Neural cell (in vitro differentiated cells): ENCODE measurements around the gene TIMM17A. TPM values are rescaled to one million over a fixed set of nuclear protein-coding genes. Genes with fewer than 3 reads are reported as not detected.

Source experiments
- H2AFZ ChIP-seq: fragments of 200-600, 300-800 bp; sonication (generic), shearing (Covaris generic); 2 replicates; pipeline ENCODE4 v1.6.0; 2014; ENCODE audit warnings: low read depth, mild to moderate bottlenecking, antibody characterized with exemption, low read length, moderate library complexity
- H3F3A ChIP-seq: fragments of 200-600 bp; shearing (Covaris generic); 2 replicates; pipeline ENCODE4 v1.6.1; 2016; ENCODE audit warnings: mild to moderate bottlenecking, moderate library complexity, mixed read lengths, antibody characterized with exemption, low read length; ENCODE audit not compliant: insufficient read depth, poor library complexity, severe bottlenecking
- H3K27ac ChIP-seq: fragments of 200-600, 300-800 bp; sonication (generic), shearing (Covaris generic); 2 replicates; pipeline ENCODE4 v1.5.1; 2014; ENCODE audit warnings: mild to moderate bottlenecking, low read length, moderate library complexity
- H3K27me3 ChIP-seq: fragments of 300-800, 200-600 bp; sonication (generic), shearing (Covaris generic); 2 replicates; pipeline ENCODE4 v1.6.0; 2014; ENCODE audit warnings: mild to moderate bottlenecking, low read depth, low read length, moderate library complexity; ENCODE audit not compliant: insufficient read depth
- H3K36me3 ChIP-seq: fragments of 300-800, 200-600 bp; sonication (generic), shearing (Covaris generic); 2 replicates; pipeline ENCODE4 v1.5.1; 2014; ENCODE audit warnings: mild to moderate bottlenecking, antibody characterized with exemption, low read length, moderate library complexity; ENCODE audit not compliant: insufficient read depth
- H3K4me2 ChIP-seq: fragments of 300-800, 200-600 bp; sonication (generic), shearing (Covaris generic); 2 replicates; pipeline ENCODE4 v1.6.0; 2014; ENCODE audit warnings: mild to moderate bottlenecking, low read length
- H3K4me3 ChIP-seq: fragments of 300-800, 200-600 bp; sonication (generic), shearing (Covaris generic); 2 replicates; pipeline ENCODE4 v1.5.1; 2014; ENCODE audit warnings: mild to moderate bottlenecking, low read length, moderate library complexity
- H3K79me2 ChIP-seq: fragments of 200-600 bp; shearing (Covaris generic); replicated peaks from 2 replicates; pipeline ENCODE4 v1.6.0; 2014; ENCODE audit warnings: mild to moderate bottlenecking, low read length, moderate library complexity; ENCODE audit not compliant: insufficient read depth
- H3K9ac ChIP-seq: fragments of 300-800, 200-600 bp; sonication (generic), shearing (Covaris generic); 2 replicates; pipeline ENCODE4 v1.6.1; 2016; ENCODE audit warnings: mild to moderate bottlenecking, low read length, mixed read lengths
- H3K9me2 ChIP-seq: fragments of 200-600 bp; shearing (Covaris generic); 2 replicates; pipeline ENCODE4 v1.6.1; 2016; ENCODE audit warnings: mild to moderate bottlenecking, low read length, mixed read lengths; ENCODE audit not compliant: insufficient read depth
- H3K9me3 ChIP-seq: fragments of 200-600, 300-800 bp; sonication (generic), shearing (Covaris generic); 2 replicates; pipeline ENCODE4 v1.6.1; 2016; ENCODE audit warnings: mild to moderate bottlenecking, mixed run types, low read length, moderate library complexity, mixed read lengths
- H4K20me1 ChIP-seq: fragments of 200-600 bp; shearing (Covaris generic); 2 replicates; pipeline ENCODE4 v1.6.1; 2016; ENCODE audit warnings: mild to moderate bottlenecking, mixed run types; ENCODE audit not compliant: insufficient read depth
- EP300 ChIP-seq: fragments of 450-650 bp; conservative IDR thresholded peaks from 2 replicates; pipeline ENCODE4 v1.6.1; 2014; ENCODE audit warnings: antibody characterized with exemption, mild to moderate bottlenecking, moderate library complexity; ENCODE audit not compliant: poor library complexity, severe bottlenecking
- EZH2 ChIP-seq: fragments of 200-600, 300-800 bp; shearing (Covaris generic), sonication (generic); IDR thresholded peaks from 2 replicates; pipeline ENCODE4 v1.6.1; 2014; ENCODE audit warnings: antibody characterized with exemption, low read length, borderline replicate concordance, mild to moderate bottlenecking; ENCODE audit not compliant: insufficient read depth, poor library complexity, severe bottlenecking
- MXI1 ChIP-seq: fragments of 450-650 bp; conservative IDR thresholded peaks from 2 replicates; pipeline ENCODE4 v1.6.1; 2014; ENCODE audit warnings: antibody characterized with exemption, mild to moderate bottlenecking; ENCODE audit not compliant: poor library complexity, severe bottlenecking
- POLR2AphosphoS5 ChIP-seq: IDR thresholded peaks from 2 replicates; pipeline ENCODE4 v1.6.1; 2012
- RAD21 ChIP-seq: fragments of 450-650 bp; conservative IDR thresholded peaks from 2 replicates; pipeline ENCODE4 v1.6.1; 2014; ENCODE audit warnings: antibody characterized with exemption, mild to moderate bottlenecking, moderate library complexity
- SMC3 ChIP-seq: fragments of 450-650 bp; conservative IDR thresholded peaks from 2 replicates; pipeline ENCODE4 v1.6.1; 2014; ENCODE audit warnings: antibody characterized with exemption, mild to moderate bottlenecking, moderate library complexity; ENCODE audit not compliant: poor library complexity
- TAF1 ChIP-seq: IDR thresholded peaks from 2 replicates; pipeline ENCODE4 v1.6.1; 2012; ENCODE audit warnings: low read depth
- polyA plus RNA-seq: library from polyadenylated mRNA; depleted of rRNA; stranded (reverse); fragments of >200 nt; gene quantifications from 2 replicates; pipeline ENCODE4 v1.2.3, GENCODE V29; 2014
- TF ChIP-seq, protein P1 (sequence below): IDR thresholded peaks from 2 replicates; pipeline ENCODE4 v1.6.1; 2012; ENCODE audit warnings: borderline replicate concordance
- TF ChIP-seq, protein P2 (sequence below): fragments of 450-650 bp; IDR thresholded peaks from 2 replicates; pipeline ENCODE4 v1.5.1; 2014; ENCODE audit warnings: antibody characterized with exemption, mild to moderate bottlenecking, moderate library complexity; ENCODE audit not compliant: poor library complexity, severe bottlenecking

Gene TIMM17A
- polyA plus RNA-seq, 1 donor from 2014 or later: 91.7 TPM

DNA sequence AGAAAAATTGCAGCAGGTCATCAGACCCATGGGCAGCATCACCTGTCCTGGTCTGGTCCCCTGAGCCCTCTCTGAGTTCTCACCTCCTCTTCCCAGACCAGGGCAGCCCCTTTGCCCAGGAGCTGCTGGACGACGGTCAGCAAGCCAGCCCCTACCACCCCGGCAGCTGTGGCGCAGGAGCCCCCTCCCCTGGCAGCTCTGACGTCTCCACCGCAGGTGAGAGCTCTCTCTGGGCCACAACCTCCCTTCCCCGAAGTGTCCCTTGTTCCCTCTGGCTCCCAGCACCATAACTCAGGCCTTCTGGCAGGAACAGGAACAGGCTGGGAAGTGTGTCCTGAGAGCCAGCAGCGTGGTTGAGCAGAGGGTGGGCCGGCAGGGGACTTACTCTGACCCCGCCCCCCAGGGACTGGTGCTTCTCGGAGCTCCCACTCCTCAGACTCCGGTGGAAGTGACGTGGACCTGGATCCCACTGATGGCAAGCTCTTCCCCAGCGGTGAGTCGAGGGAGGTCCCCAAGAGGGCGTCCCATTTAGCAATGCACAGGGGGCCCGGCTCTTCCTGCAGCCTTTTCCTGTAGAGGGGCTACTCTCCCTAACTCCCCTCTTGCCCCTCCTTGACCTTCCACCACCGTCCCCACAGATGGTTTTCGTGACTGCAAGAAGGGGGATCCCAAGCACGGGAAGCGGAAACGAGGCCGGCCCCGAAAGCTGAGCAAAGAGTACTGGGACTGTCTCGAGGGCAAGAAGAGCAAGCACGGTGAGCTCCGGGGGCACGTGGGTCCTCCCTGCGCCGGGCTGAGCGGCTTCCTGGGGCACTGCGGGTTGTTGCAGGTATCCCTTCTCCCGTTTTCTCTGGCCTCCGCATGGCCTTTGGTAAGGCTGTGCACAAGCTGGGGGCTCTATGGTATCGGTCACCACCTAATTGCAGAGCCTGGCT lies 57.5 kb downstream of the TIMM17A start:
- Histone ChIP-seq H4K20me1 (no peaks in the 10 kb centered on the region), H3K4me3 (no peak overlapping the region), H2AFZ (no peak overlapping the region), H3K27me3 (no peaks in the 10 kb centered on the region), H3K79me2 (no peaks in the 10 kb centered on the region), H3K9me3 (no peaks in the 10 kb centered on the region), H3K9ac (no peak overlapping the region), H3F3A (no peaks in the 10 kb centered on the region), H3K4me2 (no peak overlapping the region), H3K27ac (no peak overlapping the region), H3K36me3 (no peaks in the 10 kb centered on the region), H3K9me2 (no peaks in the 10 kb centered on the region)
- TF ChIP-seq EP300: no peak
- no peak for TF ChIP-seq POLR2AphosphoS5
- no peak for TF ChIP-seq RAD21
- no peak for TF ChIP-seq MXI1
- TF ChIP-seq SMC3: no peak
- TF ChIP-seq, protein P1, sequence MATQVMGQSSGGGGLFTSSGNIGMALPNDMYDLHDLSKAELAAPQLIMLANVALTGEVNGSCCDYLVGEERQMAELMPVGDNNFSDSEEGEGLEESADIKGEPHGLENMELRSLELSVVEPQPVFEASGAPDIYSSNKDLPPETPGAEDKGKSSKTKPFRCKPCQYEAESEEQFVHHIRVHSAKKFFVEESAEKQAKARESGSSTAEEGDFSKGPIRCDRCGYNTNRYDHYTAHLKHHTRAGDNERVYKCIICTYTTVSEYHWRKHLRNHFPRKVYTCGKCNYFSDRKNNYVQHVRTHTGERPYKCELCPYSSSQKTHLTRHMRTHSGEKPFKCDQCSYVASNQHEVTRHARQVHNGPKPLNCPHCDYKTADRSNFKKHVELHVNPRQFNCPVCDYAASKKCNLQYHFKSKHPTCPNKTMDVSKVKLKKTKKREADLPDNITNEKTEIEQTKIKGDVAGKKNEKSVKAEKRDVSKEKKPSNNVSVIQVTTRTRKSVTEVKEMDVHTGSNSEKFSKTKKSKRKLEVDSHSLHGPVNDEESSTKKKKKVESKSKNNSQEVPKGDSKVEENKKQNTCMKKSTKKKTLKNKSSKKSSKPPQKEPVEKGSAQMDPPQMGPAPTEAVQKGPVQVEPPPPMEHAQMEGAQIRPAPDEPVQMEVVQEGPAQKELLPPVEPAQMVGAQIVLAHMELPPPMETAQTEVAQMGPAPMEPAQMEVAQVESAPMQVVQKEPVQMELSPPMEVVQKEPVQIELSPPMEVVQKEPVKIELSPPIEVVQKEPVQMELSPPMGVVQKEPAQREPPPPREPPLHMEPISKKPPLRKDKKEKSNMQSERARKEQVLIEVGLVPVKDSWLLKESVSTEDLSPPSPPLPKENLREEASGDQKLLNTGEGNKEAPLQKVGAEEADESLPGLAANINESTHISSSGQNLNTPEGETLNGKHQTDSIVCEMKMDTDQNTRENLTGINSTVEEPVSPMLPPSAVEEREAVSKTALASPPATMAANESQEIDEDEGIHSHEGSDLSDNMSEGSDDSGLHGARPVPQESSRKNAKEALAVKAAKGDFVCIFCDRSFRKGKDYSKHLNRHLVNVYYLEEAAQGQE: no peak
- no peak for TF ChIP-seq EZH2
- TF ChIP-seq, protein P2, sequence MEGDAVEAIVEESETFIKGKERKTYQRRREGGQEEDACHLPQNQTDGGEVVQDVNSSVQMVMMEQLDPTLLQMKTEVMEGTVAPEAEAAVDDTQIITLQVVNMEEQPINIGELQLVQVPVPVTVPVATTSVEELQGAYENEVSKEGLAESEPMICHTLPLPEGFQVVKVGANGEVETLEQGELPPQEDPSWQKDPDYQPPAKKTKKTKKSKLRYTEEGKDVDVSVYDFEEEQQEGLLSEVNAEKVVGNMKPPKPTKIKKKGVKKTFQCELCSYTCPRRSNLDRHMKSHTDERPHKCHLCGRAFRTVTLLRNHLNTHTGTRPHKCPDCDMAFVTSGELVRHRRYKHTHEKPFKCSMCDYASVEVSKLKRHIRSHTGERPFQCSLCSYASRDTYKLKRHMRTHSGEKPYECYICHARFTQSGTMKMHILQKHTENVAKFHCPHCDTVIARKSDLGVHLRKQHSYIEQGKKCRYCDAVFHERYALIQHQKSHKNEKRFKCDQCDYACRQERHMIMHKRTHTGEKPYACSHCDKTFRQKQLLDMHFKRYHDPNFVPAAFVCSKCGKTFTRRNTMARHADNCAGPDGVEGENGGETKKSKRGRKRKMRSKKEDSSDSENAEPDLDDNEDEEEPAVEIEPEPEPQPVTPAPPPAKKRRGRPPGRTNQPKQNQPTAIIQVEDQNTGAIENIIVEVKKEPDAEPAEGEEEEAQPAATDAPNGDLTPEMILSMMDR: no peak
- TF ChIP-seq TAF1: no peak

DNA sequence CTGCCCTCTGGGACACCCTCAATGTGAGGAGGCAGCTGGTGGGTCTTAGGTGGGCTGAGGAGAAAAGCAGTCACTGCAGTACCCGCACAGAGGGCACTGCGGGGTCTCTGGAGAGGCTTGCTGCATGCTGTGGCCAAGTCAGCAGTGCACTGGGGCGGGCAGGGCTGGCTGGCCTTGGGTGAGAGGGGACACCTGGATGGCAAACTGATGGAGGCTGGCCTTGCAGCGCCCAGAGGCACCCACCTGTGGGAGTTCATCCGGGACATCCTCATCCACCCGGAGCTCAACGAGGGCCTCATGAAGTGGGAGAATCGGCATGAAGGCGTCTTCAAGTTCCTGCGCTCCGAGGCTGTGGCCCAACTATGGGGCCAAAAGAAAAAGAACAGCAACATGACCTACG lies 58.3 kb downstream of the TIMM17A start:
- Histone ChIP-seq H2AFZ (no peak overlapping the region), H3K9me2 (no peaks in the 10 kb centered on the region), H3K36me3 (no peaks in the 10 kb centered on the region), H3K4me2 (no peak overlapping the region), H3K27ac (no peak overlapping the region), H3K9me3 (no peaks in the 10 kb centered on the region), H3F3A (no peaks in the 10 kb centered on the region), H3K79me2 (no peaks in the 10 kb centered on the region), H3K9ac (no peak overlapping the region), H3K4me3 (no peak overlapping the region), H4K20me1 (no peaks in the 10 kb centered on the region), H3K27me3 (no peaks in the 10 kb centered on the region)
- TF ChIP-seq MXI1 (no peak), EP300 (no peak), EZH2 (no peak), RAD21 (no peak), SMC3 (no peak), POLR2AphosphoS5 (no peak), TAF1 (no peak)
- TF ChIP-seq, protein P1: no peak
- TF ChIP-seq, protein P2: no peak
